CD4-positive, alpha-beta T cell treated with Interleukin-4 for 4 hours (primary cell): Measurements from ENCODE around the gene HERPUD1.
"Not testable (repeated sequence)": the region's sequence is repeated elsewhere in the genome, so short reads cannot be mapped to it uniquely, and the experiment has no call there.

Experiments used
- DNase-seq: peaks from one replicate; pipeline ENCODE4 v3.0.0-alpha.2; 2020

Gene HERPUD1

GRCh38 chr16:56911771-56912571 is 20.0 kb upstream of the HERPUD1 start:
- DNase-seq: no peak

GRCh38 chr16:56912746-56913708 is 18.9 kb upstream of the HERPUD1 start:
- no peak for DNase-seq

GRCh38 chr16:56914896-56915295 is 17.0 kb upstream of the HERPUD1 start:
- DNase-seq: no peak

GRCh38 chr16:56915336-56916119 is 16.4 kb upstream of the HERPUD1 start:
- no peak for DNase-seq

- DNase-seq: peak; percentile 45
Observed at GRCh38 chr16:56916571-56917403, 15.2 kb upstream of the HERPUD1 start.

GRCh38 chr16:56918467-56919012 is 13.4 kb upstream of the HERPUD1 start:
- DNase-seq: no peak

GRCh38 chr16:56919099-56919800 is 12.7 kb upstream of the HERPUD1 start:
- DNase-seq: no peak

- no peak for DNase-seq
Observed at GRCh38 chr16:56921571-56921970, 10.4 kb upstream of the HERPUD1 start.

- DNase-seq: no peak
Observed at GRCh38 chr16:56923481-56924091, 8.4 kb upstream of the HERPUD1 start.

GRCh38 chr16:56927471-56927870 is 4.5 kb upstream of the HERPUD1 start:
- no peak for DNase-seq

GRCh38 chr16:56929639-56930038 is 2.3 kb upstream of the HERPUD1 start:
- DNase-seq: no peak

GRCh38 chr16:56930486-56931270 is 1.3 kb upstream of the HERPUD1 start:
- DNase-seq: no peak

- DNase-seq: no peak
Observed at GRCh38 chr16:56931271-56931891, 561 bp upstream of the HERPUD1 start.

GRCh38 chr16:56932721-56933619 is 1.0 kb downstream of the HERPUD1 start:
- DNase-seq: peak; percentile 39

- DNase-seq: no peak
Observed at GRCh38 chr16:56933828-56934598, 2.1 kb downstream of the HERPUD1 start.

GRCh38 chr16:56934599-56935145 is 2.7 kb downstream of the HERPUD1 start:
- not testable (repeated sequence) for DNase-seq

- no peak for DNase-seq
Observed at GRCh38 chr16:56935201-56935600, 3.3 kb downstream of the HERPUD1 start.
